ENCODE data around the gene PAPPA.

GRCh38 chr9:116320290-116320689, 166.7 kb downstream of the PAPPA start:
- TF ChIP-seq, protein P1, sequence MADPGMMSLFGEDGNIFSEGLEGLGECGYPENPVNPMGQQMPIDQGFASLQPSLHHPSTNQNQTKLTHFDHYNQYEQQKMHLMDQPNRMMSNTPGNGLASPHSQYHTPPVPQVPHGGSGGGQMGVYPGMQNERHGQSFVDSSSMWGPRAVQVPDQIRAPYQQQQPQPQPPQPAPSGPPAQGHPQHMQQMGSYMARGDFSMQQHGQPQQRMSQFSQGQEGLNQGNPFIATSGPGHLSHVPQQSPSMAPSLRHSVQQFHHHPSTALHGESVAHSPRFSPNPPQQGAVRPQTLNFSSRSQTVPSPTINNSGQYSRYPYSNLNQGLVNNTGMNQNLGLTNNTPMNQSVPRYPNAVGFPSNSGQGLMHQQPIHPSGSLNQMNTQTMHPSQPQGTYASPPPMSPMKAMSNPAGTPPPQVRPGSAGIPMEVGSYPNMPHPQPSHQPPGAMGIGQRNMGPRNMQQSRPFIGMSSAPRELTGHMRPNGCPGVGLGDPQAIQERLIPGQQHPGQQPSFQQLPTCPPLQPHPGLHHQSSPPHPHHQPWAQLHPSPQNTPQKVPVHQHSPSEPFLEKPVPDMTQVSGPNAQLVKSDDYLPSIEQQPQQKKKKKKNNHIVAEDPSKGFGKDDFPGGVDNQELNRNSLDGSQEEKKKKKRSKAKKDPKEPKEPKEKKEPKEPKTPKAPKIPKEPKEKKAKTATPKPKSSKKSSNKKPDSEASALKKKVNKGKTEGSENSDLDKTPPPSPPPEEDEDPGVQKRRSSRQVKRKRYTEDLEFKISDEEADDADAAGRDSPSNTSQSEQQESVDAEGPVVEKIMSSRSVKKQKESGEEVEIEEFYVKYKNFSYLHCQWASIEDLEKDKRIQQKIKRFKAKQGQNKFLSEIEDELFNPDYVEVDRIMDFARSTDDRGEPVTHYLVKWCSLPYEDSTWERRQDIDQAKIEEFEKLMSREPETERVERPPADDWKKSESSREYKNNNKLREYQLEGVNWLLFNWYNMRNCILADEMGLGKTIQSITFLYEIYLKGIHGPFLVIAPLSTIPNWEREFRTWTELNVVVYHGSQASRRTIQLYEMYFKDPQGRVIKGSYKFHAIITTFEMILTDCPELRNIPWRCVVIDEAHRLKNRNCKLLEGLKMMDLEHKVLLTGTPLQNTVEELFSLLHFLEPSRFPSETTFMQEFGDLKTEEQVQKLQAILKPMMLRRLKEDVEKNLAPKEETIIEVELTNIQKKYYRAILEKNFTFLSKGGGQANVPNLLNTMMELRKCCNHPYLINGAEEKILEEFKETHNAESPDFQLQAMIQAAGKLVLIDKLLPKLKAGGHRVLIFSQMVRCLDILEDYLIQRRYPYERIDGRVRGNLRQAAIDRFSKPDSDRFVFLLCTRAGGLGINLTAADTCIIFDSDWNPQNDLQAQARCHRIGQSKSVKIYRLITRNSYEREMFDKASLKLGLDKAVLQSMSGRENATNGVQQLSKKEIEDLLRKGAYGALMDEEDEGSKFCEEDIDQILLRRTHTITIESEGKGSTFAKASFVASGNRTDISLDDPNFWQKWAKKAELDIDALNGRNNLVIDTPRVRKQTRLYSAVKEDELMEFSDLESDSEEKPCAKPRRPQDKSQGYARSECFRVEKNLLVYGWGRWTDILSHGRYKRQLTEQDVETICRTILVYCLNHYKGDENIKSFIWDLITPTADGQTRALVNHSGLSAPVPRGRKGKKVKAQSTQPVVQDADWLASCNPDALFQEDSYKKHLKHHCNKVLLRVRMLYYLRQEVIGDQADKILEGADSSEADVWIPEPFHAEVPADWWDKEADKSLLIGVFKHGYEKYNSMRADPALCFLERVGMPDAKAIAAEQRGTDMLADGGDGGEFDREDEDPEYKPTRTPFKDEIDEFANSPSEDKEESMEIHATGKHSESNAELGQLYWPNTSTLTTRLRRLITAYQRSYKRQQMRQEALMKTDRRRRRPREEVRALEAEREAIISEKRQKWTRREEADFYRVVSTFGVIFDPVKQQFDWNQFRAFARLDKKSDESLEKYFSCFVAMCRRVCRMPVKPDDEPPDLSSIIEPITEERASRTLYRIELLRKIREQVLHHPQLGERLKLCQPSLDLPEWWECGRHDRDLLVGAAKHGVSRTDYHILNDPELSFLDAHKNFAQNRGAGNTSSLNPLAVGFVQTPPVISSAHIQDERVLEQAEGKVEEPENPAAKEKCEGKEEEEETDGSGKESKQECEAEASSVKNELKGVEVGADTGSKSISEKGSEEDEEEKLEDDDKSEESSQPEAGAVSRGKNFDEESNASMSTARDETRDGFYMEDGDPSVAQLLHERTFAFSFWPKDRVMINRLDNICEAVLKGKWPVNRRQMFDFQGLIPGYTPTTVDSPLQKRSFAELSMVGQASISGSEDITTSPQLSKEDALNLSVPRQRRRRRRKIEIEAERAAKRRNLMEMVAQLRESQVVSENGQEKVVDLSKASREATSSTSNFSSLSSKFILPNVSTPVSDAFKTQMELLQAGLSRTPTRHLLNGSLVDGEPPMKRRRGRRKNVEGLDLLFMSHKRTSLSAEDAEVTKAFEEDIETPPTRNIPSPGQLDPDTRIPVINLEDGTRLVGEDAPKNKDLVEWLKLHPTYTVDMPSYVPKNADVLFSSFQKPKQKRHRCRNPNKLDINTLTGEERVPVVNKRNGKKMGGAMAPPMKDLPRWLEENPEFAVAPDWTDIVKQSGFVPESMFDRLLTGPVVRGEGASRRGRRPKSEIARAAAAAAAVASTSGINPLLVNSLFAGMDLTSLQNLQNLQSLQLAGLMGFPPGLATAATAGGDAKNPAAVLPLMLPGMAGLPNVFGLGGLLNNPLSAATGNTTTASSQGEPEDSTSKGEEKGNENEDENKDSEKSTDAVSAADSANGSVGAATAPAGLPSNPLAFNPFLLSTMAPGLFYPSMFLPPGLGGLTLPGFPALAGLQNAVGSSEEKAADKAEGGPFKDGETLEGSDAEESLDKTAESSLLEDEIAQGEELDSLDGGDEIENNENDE (IDR thresholded peaks at IDR 0.05; ENCODE audit: insufficient replicate concordance, low read length): no peak
- TF ChIP-seq, protein P2, sequence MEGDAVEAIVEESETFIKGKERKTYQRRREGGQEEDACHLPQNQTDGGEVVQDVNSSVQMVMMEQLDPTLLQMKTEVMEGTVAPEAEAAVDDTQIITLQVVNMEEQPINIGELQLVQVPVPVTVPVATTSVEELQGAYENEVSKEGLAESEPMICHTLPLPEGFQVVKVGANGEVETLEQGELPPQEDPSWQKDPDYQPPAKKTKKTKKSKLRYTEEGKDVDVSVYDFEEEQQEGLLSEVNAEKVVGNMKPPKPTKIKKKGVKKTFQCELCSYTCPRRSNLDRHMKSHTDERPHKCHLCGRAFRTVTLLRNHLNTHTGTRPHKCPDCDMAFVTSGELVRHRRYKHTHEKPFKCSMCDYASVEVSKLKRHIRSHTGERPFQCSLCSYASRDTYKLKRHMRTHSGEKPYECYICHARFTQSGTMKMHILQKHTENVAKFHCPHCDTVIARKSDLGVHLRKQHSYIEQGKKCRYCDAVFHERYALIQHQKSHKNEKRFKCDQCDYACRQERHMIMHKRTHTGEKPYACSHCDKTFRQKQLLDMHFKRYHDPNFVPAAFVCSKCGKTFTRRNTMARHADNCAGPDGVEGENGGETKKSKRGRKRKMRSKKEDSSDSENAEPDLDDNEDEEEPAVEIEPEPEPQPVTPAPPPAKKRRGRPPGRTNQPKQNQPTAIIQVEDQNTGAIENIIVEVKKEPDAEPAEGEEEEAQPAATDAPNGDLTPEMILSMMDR (IDR thresholded peaks at IDR 0.05; ENCODE audit: control extremely low read depth in 1 of 3, insufficient read depth in 1 of 3, low read depth in 1 of 3, low read length in 3 of 3): no peak
- TF ChIP-seq POLR2A (IDR thresholded peaks at IDR 0.05; ENCODE audit: control extremely low read depth in 1 of 2, low read depth in 2 of 2, low read length in 2 of 2) (no peak), CHD2 (IDR thresholded peaks at IDR 0.05; ENCODE audit: low read length) (no peak), POLR2AphosphoS5 (IDR thresholded peaks at IDR 0.05; ENCODE audit: low read depth, low read length) (no peak)
- TF ChIP-seq, protein P3, sequence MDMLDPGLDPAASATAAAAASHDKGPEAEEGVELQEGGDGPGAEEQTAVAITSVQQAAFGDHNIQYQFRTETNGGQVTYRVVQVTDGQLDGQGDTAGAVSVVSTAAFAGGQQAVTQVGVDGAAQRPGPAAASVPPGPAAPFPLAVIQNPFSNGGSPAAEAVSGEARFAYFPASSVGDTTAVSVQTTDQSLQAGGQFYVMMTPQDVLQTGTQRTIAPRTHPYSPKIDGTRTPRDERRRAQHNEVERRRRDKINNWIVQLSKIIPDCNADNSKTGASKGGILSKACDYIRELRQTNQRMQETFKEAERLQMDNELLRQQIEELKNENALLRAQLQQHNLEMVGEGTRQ (IDR thresholded peaks at IDR 0.05; ENCODE audit: low read length): no peak

Measured in H1 (cell line).